ENCODE data around the gene KCTD21.

- TF ChIP-seq ZFP3 (CRISPR knock-in tag; IDR thresholded peaks at IDR 0.05) (no peak), BACH2 (CRISPR knock-in tag; IDR thresholded peaks at IDR 0.05; ENCODE audit: borderline replicate concordance) (no peak), OSR1 (CRISPR knock-in tag; IDR thresholded peaks at IDR 0.05) (no peak), RARB (CRISPR knock-in tag; IDR thresholded peaks at IDR 0.05) (no peak), TSHZ2 (CRISPR knock-in tag; IDR thresholded peaks at IDR 0.05) (no peak)
- TF ChIP-seq, protein P1, sequence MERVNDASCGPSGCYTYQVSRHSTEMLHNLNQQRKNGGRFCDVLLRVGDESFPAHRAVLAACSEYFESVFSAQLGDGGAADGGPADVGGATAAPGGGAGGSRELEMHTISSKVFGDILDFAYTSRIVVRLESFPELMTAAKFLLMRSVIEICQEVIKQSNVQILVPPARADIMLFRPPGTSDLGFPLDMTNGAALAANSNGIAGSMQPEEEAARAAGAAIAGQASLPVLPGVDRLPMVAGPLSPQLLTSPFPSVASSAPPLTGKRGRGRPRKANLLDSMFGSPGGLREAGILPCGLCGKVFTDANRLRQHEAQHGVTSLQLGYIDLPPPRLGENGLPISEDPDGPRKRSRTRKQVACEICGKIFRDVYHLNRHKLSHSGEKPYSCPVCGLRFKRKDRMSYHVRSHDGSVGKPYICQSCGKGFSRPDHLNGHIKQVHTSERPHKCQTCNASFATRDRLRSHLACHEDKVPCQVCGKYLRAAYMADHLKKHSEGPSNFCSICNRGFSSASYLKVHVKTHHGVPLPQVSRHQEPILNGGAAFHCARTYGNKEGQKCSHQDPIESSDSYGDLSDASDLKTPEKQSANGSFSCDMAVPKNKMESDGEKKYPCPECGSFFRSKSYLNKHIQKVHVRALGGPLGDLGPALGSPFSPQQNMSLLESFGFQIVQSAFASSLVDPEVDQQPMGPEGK (CRISPR knock-in tag; IDR thresholded peaks at IDR 0.05; ENCODE audit: borderline replicate concordance), result no peak
Observed at GRCh38 chr11:78181185-78181584, 7.2 kb downstream of the KCTD21 start.

Data from SK-N-SH treated with all-trans-retinoic acid at 6 μM for 48 hours (cell line).